ENCODE results near the gene ANKRD16.
"Not testable (repeated sequence)": the region's sequence is repeated elsewhere in the genome, so short reads cannot be mapped to it uniquely, and the experiment has no call there.

ANKRD16 gene

DNA sequence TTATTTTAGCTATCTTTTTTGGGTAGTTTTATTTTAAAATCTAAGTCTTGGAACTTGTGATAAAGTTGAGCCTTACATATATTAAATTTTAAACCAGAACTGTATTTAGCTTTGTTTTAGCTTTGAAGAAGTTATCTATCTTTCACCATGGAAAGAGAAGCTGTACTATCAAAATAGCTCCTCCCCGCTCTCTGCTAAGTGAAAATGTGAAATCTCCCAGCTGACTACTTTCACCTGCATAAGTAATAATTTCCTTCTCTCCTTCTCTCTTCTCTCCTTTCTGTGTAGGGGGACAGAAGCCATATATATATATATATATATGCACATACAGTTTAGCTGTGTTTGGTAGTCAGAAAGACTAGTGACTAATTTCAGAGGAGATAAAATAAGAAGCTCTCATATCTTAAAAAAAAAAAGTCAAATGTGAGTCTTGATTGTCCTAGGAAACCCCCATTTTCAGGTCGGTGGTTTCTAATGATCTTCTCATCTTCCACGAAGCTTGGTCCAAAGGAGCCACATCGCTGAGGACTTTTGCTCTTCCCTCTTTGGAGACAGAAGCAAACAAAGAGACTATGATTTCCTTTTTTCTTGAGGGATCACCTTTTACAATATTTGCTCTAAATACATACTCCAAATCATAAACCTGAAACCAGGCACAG lies 45.9 kb downstream of the ANKRD16 start:
- Histone ChIP-seq H2BK15ac (replicated peaks; ENCODE audit: low read depth) (no peak overlapping the region), H3K4me3 (ENCODE audit: low read length) (no peak overlapping the region), H3K4me2 (ENCODE audit: low read length) (no peak overlapping the region), H3K56ac (ENCODE audit: low read length) (no peak overlapping the region), H4K5ac (ENCODE audit: low read length) (no peak overlapping the region), H3K79me2 (ENCODE audit: control insufficient read depth, insufficient read depth, low read length) (no peaks in the 10 kb centered on the region), H3K36me3 (ENCODE audit: control insufficient read depth, insufficient read depth, low read length) (no peaks in the 10 kb centered on the region), H3K23ac (ENCODE audit: low read length) (no peak overlapping the region), H3K9ac (ENCODE audit: low read length) (no peak overlapping the region), H2AK5ac (ENCODE audit: low read length) (no peak overlapping the region), H3K27ac (ENCODE audit: low read depth, low read length) (no peak overlapping the region), H4K8ac (ENCODE audit: low read depth, low read length) (no peak overlapping the region), H2BK5ac (ENCODE audit: low read length) (no peak overlapping the region), H3K4ac (ENCODE audit: low read depth, low read length) (no peak overlapping the region), H2BK120ac (ENCODE audit: low read depth, low read length) (no peak overlapping the region), H3K27me3 (ENCODE audit: insufficient read depth, low read length, poor library complexity) (no peaks in the 10 kb centered on the region), H3K18ac (ENCODE audit: low read length) (no peak overlapping the region), H3K79me1 (ENCODE audit: low read length) (no peaks in the 10 kb centered on the region), H3K4me1 (ENCODE audit: control insufficient read depth, low read depth, low read length) (no peaks in the 10 kb centered on the region)
- WGBS (ENCODE audit: extremely low coverage, insufficient coverage, low lambda C conversion rate), result no CpG with 5 or more reads among the region's 4 CpGs
- DNase-seq, result no peak

DNA sequence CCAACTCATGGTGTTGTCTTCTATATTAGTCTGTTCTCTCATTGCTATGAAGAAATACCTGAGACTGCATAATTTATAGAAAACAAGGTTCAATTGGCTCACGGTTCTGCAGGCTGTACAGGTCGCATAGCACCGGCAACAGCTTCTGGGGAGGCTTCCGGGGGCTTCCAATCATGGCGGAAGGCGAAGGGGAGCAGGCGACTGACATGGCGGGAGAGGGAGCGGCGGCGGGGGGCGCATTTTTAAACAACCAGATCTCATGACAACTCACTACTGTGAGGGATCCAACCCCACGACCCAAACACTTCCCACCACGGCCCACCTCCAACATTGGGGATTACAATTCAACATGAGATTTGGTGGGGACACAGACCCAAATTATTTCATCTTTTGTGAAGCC lies 47.7 kb downstream of the ANKRD16 start:
- H3K36me3 ChIP-seq (ENCODE audit: control insufficient read depth, insufficient read depth, low read length), result no peaks in the 10 kb centered on the region
- H3K27ac ChIP-seq (ENCODE audit: low read depth, low read length), result no peak overlapping the region
- H3K9ac ChIP-seq (ENCODE audit: low read length), result no peak overlapping the region
- no peaks in the 10 kb centered on the region for H3K27me3 ChIP-seq (ENCODE audit: insufficient read depth, low read length, poor library complexity)
- WGBS (ENCODE audit: extremely low coverage, insufficient coverage, low lambda C conversion rate), result no CpG with 5 or more reads among the region's 14 CpGs
- H4K8ac ChIP-seq (ENCODE audit: low read depth, low read length), result no peak overlapping the region
- no peak overlapping the region for H2AK5ac ChIP-seq (ENCODE audit: low read length)
- H3K79me1 ChIP-seq (ENCODE audit: low read length), result no peaks in the 10 kb centered on the region
- no peak overlapping the region for H3K23ac ChIP-seq (ENCODE audit: low read length)
- no peak overlapping the region for H2BK120ac ChIP-seq (ENCODE audit: low read depth, low read length)
- no peak overlapping the region for H3K4me3 ChIP-seq (ENCODE audit: low read length)
- H2BK15ac ChIP-seq (replicated peaks; ENCODE audit: low read depth), result no peak overlapping the region
- no peak overlapping the region for H3K56ac ChIP-seq (ENCODE audit: low read length)
- no peak overlapping the region for H2BK5ac ChIP-seq (ENCODE audit: low read length)
- no peak for DNase-seq
- H3K4me1 ChIP-seq (ENCODE audit: control insufficient read depth, low read depth, low read length), result no peaks in the 10 kb centered on the region
- H3K4ac ChIP-seq (ENCODE audit: low read depth, low read length), result no peak overlapping the region
- H3K18ac ChIP-seq (ENCODE audit: low read length), result no peak overlapping the region
- no peak overlapping the region for H3K4me2 ChIP-seq (ENCODE audit: low read length)
- H3K79me2 ChIP-seq (ENCODE audit: control insufficient read depth, insufficient read depth, low read length), result no peaks in the 10 kb centered on the region
- no peak overlapping the region for H4K5ac ChIP-seq (ENCODE audit: low read length)

DNA sequence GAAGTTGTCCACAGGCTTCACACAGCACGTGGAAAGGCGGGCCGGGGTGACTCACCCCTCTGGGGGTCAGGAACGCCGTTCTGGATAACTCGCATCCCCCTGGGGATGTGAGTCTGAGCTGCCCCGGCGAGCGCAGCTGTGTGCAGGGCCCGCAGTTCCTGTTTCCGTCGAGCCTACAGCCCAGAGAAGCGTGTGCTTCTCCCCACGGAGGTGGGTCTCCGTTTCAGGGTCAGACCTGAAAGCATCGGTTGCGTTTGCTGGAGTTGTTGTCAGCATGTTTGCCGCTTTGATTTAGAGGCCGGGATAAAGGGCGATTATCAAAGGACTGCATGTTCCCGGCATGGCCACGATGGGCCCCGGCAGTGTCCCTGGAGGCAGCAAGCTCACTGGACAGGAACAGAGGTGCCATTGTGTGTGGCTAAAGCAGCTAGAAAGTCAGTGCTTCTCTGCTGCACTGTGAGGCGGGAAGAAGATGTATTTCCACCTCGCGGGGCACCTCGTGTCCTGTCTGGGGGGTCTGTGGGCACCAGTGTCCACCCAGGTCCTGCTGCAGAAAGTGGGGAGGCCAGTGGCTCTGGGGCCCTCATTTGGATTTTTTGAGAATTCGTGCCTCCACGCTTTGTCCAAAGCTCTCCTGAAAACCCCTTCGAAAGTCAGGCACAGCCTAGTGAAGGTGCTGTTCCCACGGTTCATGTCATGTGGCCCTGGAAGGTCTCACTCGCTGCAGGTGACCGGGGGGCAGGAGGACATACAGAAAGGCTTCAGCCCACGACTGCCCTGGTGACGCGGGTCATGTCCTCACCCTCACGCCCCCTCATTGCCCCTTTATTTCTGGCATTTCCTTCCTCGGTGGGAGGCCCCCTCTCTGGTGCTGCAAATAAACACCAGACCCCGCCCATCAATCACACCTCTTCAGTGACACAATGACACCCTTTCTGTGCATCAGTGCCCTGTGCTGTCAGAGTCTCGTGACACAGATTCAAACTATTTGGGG lies 49.1 kb downstream of the ANKRD16 start:
- peak; percentile 40 for DNase-seq
- Histone ChIP-seq H3K4ac (ENCODE audit: low read depth, low read length) (no peak overlapping the region), H4K8ac (ENCODE audit: low read depth, low read length) (no peak overlapping the region), H2BK15ac (replicated peaks; ENCODE audit: low read depth) (no peak overlapping the region), H2BK5ac (ENCODE audit: low read length) (no peak overlapping the region), H3K36me3 (ENCODE audit: control insufficient read depth, insufficient read depth, low read length) (no peaks in the 10 kb centered on the region), H3K79me1 (ENCODE audit: low read length) (no peaks in the 10 kb centered on the region), H3K4me3 (ENCODE audit: low read length) (no peak overlapping the region), H3K56ac (ENCODE audit: low read length) (peak overlapping the region; percentile 30), H4K5ac (ENCODE audit: low read length) (no peak overlapping the region), H3K18ac (ENCODE audit: low read length) (no peak overlapping the region), H3K4me2 (ENCODE audit: low read length) (no peak overlapping the region), H3K79me2 (ENCODE audit: control insufficient read depth, insufficient read depth, low read length) (no peaks in the 10 kb centered on the region), H3K23ac (ENCODE audit: low read length) (no peak overlapping the region), H2BK120ac (ENCODE audit: low read depth, low read length) (no peak overlapping the region), H3K4me1 (ENCODE audit: control insufficient read depth, low read depth, low read length) (no peaks in the 10 kb centered on the region), H3K27ac (ENCODE audit: low read depth, low read length) (no peak overlapping the region), H3K27me3 (ENCODE audit: insufficient read depth, low read length, poor library complexity) (no peaks in the 10 kb centered on the region), H3K9ac (ENCODE audit: low read length) (no peak overlapping the region), H2AK5ac (ENCODE audit: low read length) (no peak overlapping the region)
- no CpG with 5 or more reads among the region's 40 CpGs for WGBS (ENCODE audit: extremely low coverage, insufficient coverage, low lambda C conversion rate)

DNA sequence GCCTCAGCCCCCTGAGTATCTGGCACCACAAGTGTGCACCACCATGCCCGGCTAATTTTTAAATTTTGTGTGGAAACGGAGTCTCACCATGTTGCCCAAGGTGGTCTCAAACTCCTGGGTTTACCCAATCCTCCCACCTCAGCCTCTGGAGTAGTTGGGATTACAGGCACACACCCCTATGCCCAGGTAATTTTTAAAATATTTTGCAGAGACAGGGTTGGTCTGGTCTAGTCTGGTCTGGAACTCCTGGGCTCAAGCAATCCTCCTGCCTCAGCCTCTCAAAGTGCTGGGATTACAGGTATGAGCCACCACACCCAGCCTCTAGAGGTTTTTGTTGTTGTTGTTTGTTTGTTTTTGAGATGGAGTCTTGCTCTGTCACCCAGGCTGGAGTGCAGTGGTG lies 53.5 kb downstream of the ANKRD16 start:
- H3K18ac ChIP-seq (ENCODE audit: low read length); H2AK5ac ChIP-seq (ENCODE audit: low read length); H3K23ac ChIP-seq (ENCODE audit: low read length); H3K9ac ChIP-seq (ENCODE audit: low read length); H4K8ac ChIP-seq (ENCODE audit: low read depth, low read length); H2BK5ac ChIP-seq (ENCODE audit: low read length); H3K79me2 ChIP-seq (ENCODE audit: control insufficient read depth, insufficient read depth, low read length); DNase-seq; H3K4ac ChIP-seq (ENCODE audit: low read depth, low read length); H2BK120ac ChIP-seq (ENCODE audit: low read depth, low read length); H3K36me3 ChIP-seq (ENCODE audit: control insufficient read depth, insufficient read depth, low read length); H3K4me3 ChIP-seq (ENCODE audit: low read length); H3K79me1 ChIP-seq (ENCODE audit: low read length); H3K4me1 ChIP-seq (ENCODE audit: control insufficient read depth, low read depth, low read length); H3K27ac ChIP-seq (ENCODE audit: low read depth, low read length); H3K27me3 ChIP-seq (ENCODE audit: insufficient read depth, low read length, poor library complexity); H3K4me2 ChIP-seq (ENCODE audit: low read length); H2BK15ac ChIP-seq (replicated peaks; ENCODE audit: low read depth); H4K5ac ChIP-seq (ENCODE audit: low read length); H3K56ac ChIP-seq (ENCODE audit: low read length): not testable (repeated sequence)
- no CpG with 5 or more reads among the region's 2 CpGs for WGBS (ENCODE audit: extremely low coverage, insufficient coverage, low lambda C conversion rate)

DNA sequence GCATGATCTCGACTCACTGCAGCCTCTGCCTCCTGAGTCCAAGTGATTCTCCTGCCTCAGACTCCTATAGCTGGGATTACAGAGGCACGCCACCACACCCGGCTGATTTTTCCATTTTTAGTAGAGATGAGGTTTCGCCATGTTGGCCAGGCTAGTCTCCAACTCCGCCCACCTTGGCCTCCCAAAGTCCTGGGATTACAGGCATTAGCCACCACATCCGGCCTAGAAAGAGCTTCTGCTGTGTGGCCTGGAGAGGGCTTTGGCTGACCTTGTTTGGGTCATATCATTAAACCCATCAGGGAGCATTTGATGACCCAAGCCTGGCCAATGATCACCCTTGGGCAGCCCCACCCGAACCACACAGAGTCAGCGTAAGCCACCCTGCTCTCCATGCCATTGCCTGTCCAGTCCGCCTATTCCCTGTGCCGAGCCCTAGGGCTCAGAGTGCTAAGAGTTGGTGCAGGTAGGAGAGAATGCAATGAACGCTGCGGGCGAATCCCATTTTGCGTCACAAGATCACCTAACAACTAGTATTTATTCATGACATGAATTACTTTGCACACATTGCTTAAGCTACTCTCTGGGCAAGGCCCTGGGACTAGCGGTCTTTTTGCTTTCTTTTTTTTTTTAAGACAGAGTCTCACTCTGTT lies 54.1 kb downstream of the ANKRD16 start:
- no peaks in the 10 kb centered on the region for H3K79me2 ChIP-seq (ENCODE audit: control insufficient read depth, insufficient read depth, low read length)
- no peak for DNase-seq
- H2BK120ac ChIP-seq (ENCODE audit: low read depth, low read length), result no peak overlapping the region
- H3K27me3 ChIP-seq (ENCODE audit: insufficient read depth, low read length, poor library complexity), result no peaks in the 10 kb centered on the region
- no peak overlapping the region for H3K56ac ChIP-seq (ENCODE audit: low read length)
- no peak overlapping the region for H2BK15ac ChIP-seq (replicated peaks; ENCODE audit: low read depth)
- H2AK5ac ChIP-seq (ENCODE audit: low read length), result no peak overlapping the region
- no peaks in the 10 kb centered on the region for H3K79me1 ChIP-seq (ENCODE audit: low read length)
- H3K23ac ChIP-seq (ENCODE audit: low read length), result no peak overlapping the region
- no peak overlapping the region for H3K9ac ChIP-seq (ENCODE audit: low read length)
- no peak overlapping the region for H3K27ac ChIP-seq (ENCODE audit: low read depth, low read length)
- H2BK5ac ChIP-seq (ENCODE audit: low read length), result no peak overlapping the region
- no peak overlapping the region for H4K5ac ChIP-seq (ENCODE audit: low read length)
- H3K4me3 ChIP-seq (ENCODE audit: low read length), result no peak overlapping the region
- H3K4me1 ChIP-seq (ENCODE audit: control insufficient read depth, low read depth, low read length), result no peaks in the 10 kb centered on the region
- no peak overlapping the region for H3K4me2 ChIP-seq (ENCODE audit: low read length)
- no CpG with 5 or more reads among the region's 15 CpGs for WGBS (ENCODE audit: extremely low coverage, insufficient coverage, low lambda C conversion rate)
- no peak overlapping the region for H4K8ac ChIP-seq (ENCODE audit: low read depth, low read length)
- H3K36me3 ChIP-seq (ENCODE audit: control insufficient read depth, insufficient read depth, low read length), result no peaks in the 10 kb centered on the region
- H3K4ac ChIP-seq (ENCODE audit: low read depth, low read length), result no peak overlapping the region
- H3K18ac ChIP-seq (ENCODE audit: low read length), result no peak overlapping the region
